ENCODE measurements around the gene FCHSD1.

- no peak for TF ChIP-seq POLR2A (IDR thresholded peaks at IDR 0.05; ENCODE audit: low read depth, low read length)
- TF ChIP-seq POLR2AphosphoS5 (IDR thresholded peaks at IDR 0.05; ENCODE audit: low read depth, low read length): no peak
- TF ChIP-seq TAF1 (IDR thresholded peaks at IDR 0.05; ENCODE audit: borderline replicate concordance, low read depth, low read length): no peak
Measured at GRCh38 chr5:141608046-141608445, 43.2 kb downstream of the FCHSD1 start.

Data from GM12892 (cell line).